Glutamatergic neuron (in vitro differentiated cells): Measurements from ENCODE around the gene MLH1. TPM values are rescaled to one million over a fixed set of nuclear protein-coding genes. Genes with fewer than 3 reads are reported as not detected.

Experiments used
- DNase-seq: peaks from one replicate; pipeline ENCODE4 v3.0.0; 2022
- H3K27ac Mint-ChIP-seq: one replicate; pipeline ENCODE4 v1.8.0; 2020; ENCODE audit warnings: mild to moderate bottlenecking, mixed read lengths, inconsistent platforms; ENCODE audit not compliant: unreplicated experiment
- H3K27me3 Mint-ChIP-seq: one replicate; pipeline ENCODE4 v1.8.0; 2020; ENCODE audit warnings: mild to moderate bottlenecking, moderate library complexity, mixed read lengths, inconsistent platforms; ENCODE audit not compliant: unreplicated experiment
- H3K36me3 Mint-ChIP-seq: one replicate; pipeline ENCODE4 v1.8.0; 2020; ENCODE audit warnings: mild to moderate bottlenecking, mixed read lengths, inconsistent platforms; ENCODE audit not compliant: unreplicated experiment
- H3K4me1 Mint-ChIP-seq: one replicate; pipeline ENCODE4 v1.8.0; 2020; ENCODE audit warnings: mild to moderate bottlenecking, low read depth, mixed read lengths, inconsistent platforms; ENCODE audit not compliant: unreplicated experiment
- H3K4me3 Mint-ChIP-seq: one replicate; pipeline ENCODE4 v1.8.0; 2020; ENCODE audit warnings: mild to moderate bottlenecking, mixed read lengths, inconsistent platforms; ENCODE audit not compliant: unreplicated experiment
- H3K9me3 Mint-ChIP-seq: one replicate; pipeline ENCODE4 v1.8.0; 2020; ENCODE audit warnings: mild to moderate bottlenecking, moderate library complexity, mixed read lengths, inconsistent platforms; ENCODE audit not compliant: unreplicated experiment
- total RNA-seq: library from RNA; stranded (reverse); fragmentation: NEBNext Ultra II Directional; extraction: Animal tissue kit (Norgen Biotek cat#: 25700); gene quantifications from one replicate; pipeline ENCODE4 v1.2.1, GENCODE V29; 2021; ENCODE audit not compliant: unreplicated experiment
- TF ChIP-seq, protein P1 (sequence below): fragments of 200-600 bp; sonication (generic); IDR thresholded peaks from one replicate; pipeline ENCODE4 v1.5.0; 2021; ENCODE audit not compliant: partially characterized antibody, unreplicated experiment

The MLH1 gene
- total RNA-seq, 1 donor from 2014 or later: 30.4 TPM

DNA sequence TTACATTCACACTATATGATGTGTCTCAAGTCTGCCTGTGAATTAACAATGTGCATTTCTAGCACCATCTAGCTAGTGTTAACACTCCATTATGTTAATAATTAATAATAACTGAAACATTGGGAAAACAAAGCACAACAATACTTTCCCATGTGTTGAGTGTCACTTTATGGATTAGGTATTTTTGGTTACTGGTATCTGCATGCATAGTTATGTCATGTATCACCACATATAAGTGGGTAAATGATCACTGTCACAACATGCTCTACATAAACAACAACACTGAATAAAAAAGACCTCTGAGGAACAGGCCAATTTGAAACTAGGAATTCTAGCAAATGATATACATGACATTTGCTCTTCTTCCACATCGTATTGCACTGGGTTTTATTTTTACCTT is 74.7 kb downstream of the MLH1 start:
- Mint-ChIP-seq H3K27me3 (no peaks in the 10 kb centered on the region), H3K4me1 (no peaks in the 10 kb centered on the region), H3K27ac (no peak overlapping the region), H3K4me3 (no peak overlapping the region), H3K36me3 (peaks cover 4% of the 10 kb centered on the region), H3K9me3 (no peaks in the 10 kb centered on the region)
- no peak for DNase-seq
- TF ChIP-seq, protein P1, sequence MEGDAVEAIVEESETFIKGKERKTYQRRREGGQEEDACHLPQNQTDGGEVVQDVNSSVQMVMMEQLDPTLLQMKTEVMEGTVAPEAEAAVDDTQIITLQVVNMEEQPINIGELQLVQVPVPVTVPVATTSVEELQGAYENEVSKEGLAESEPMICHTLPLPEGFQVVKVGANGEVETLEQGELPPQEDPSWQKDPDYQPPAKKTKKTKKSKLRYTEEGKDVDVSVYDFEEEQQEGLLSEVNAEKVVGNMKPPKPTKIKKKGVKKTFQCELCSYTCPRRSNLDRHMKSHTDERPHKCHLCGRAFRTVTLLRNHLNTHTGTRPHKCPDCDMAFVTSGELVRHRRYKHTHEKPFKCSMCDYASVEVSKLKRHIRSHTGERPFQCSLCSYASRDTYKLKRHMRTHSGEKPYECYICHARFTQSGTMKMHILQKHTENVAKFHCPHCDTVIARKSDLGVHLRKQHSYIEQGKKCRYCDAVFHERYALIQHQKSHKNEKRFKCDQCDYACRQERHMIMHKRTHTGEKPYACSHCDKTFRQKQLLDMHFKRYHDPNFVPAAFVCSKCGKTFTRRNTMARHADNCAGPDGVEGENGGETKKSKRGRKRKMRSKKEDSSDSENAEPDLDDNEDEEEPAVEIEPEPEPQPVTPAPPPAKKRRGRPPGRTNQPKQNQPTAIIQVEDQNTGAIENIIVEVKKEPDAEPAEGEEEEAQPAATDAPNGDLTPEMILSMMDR: no peak

DNA sequence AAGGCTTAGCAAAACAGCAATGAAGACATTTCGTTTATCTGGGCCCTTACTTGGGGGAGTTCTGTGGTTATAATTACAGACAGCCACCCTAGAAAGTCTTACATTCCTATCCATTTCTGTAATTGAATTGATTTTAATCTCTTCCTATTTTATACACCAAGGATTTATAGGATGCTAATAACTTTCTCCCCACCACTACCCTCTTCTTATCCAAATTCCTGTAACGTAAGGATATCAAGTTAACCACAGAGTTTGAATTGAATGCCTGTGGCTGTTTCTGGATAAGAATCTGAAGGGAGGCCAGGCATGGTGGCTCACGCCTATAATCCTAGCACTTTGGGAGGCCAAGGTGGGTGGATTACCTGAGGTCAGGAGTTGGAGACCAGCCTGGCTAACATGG is 78.6 kb downstream of the MLH1 start:
- Mint-ChIP-seq H3K9me3 (no peaks in the 10 kb centered on the region), H3K4me3 (no peak overlapping the region), H3K36me3 (no peaks in the 10 kb centered on the region), H3K27me3 (no peaks in the 10 kb centered on the region), H3K27ac (no peak overlapping the region), H3K4me1 (no peaks in the 10 kb centered on the region)
- TF ChIP-seq, protein P1: no peak
- no peak for DNase-seq

DNA sequence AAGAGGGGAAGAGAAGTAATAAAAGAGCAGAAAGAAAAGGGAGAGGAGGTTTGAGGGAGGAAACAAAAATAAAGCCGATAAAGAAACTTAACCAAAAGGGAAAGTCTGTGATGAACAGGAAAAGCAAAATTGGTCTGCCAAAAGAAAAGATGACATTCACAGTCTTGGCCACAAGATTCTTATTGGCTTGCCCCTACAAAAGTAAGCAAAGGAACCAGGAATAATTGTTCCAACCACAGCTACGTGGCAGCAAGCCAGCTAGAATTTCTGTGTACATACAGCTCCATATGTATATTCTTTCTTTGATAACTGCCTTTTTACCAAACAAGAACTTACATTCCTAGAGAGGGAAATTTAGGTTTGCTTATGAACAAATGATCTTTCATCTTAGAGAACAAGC is 79.6 kb downstream of the MLH1 start:
- Mint-ChIP-seq H3K4me3 (no peak overlapping the region), H3K27ac (no peak overlapping the region), H3K36me3 (no peaks in the 10 kb centered on the region), H3K9me3 (no peaks in the 10 kb centered on the region), H3K4me1 (no peaks in the 10 kb centered on the region), H3K27me3 (no peaks in the 10 kb centered on the region)
- no peak for DNase-seq
- TF ChIP-seq, protein P1: no peak

DNA sequence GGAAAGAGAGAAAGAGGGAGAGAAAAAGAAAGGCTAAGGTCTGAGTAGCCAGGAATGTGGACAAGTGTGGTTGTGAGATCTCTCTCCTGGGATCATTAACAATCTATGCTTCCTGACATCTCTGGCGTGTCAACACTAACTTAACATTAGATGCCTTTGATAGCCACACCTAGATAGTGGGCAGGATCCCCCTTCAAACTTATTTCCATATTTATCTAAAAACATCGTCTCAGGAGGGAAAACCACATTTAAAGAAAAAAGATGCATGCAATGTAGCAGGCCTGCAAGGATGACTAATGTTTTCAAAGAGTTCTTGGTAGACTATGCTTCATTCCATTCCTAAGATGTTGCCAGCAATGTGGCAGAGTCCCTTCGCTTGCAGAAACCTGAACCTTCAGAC is 80.9 kb downstream of the MLH1 start:
- Mint-ChIP-seq H3K9me3 (no peaks in the 10 kb centered on the region), H3K36me3 (no peaks in the 10 kb centered on the region), H3K27ac (no peak overlapping the region), H3K27me3 (no peaks in the 10 kb centered on the region), H3K4me1 (no peaks in the 10 kb centered on the region), H3K4me3 (no peak overlapping the region)
- DNase-seq: no peak
- TF ChIP-seq, protein P1: no peak

DNA sequence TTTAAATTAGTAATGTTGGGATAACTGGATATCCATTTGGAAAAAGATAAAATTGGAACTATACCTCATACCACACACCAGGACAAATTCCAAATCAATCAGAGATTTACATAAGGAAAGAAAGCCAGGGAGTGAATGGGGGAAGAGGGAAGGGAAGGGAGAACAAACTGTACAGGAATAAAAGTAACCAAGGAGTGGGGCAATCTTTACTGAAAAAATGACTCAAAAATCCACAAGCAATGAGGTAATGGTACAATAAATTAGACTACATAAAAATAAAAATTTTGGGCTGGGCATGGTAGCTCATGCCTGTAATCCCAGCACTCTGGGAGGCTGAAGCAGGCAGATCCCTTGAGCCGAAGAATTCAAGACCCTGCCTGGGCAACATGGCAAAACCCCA is 82.6 kb downstream of the MLH1 start:
- no peaks in the 10 kb centered on the region for H3K4me1 Mint-ChIP-seq
- no peaks in the 10 kb centered on the region for H3K27me3 Mint-ChIP-seq
- TF ChIP-seq, protein P1: no peak
- H3K36me3 Mint-ChIP-seq: no peaks in the 10 kb centered on the region
- no peaks in the 10 kb centered on the region for H3K9me3 Mint-ChIP-seq
- no peak for DNase-seq
- H3K4me3 Mint-ChIP-seq: no peak overlapping the region
- H3K27ac Mint-ChIP-seq: no peak overlapping the region
